HEK293 (cell line): Measurements from ENCODE around the gene MN1.

ENCODE experiments used
- CTCF ChIA-PET: fragments of 350-600 bp; formaldehyde crosslinking; extraction: SDS; loops from one replicate; lab custom pipeline; 2021; ENCODE audit warnings: antibody characterized with exemption; lab: Yijun Ruan, JAX
- POLR2A ChIA-PET: fragments of 300-600 bp; formaldehyde crosslinking; extraction: SDS; loops from one replicate; lab custom pipeline; 2020; ENCODE audit warnings: antibody characterized with exemption, inconsistent platforms; lab: Yijun Ruan, JAX
- H3K27ac ChIP-seq: fragments of 200-500 bp; sonication (Bioruptor generic); 2 replicates; pipeline ENCODE4 v1.5.1; 2014; ENCODE audit warnings: low read depth, low read length, control low read depth, inconsistent platforms; ENCODE audit errors: extremely low read depth
- H3K36me3 ChIP-seq, 2 experiments: fragments of 200-500 bp in 1 of 2; sonication (Bioruptor generic) in 1 of 2; 1 replicate in 1 of 2; 2 replicates in 1 of 2; pipeline ENCODE4 v1.5.1; 2014 to 2017; ENCODE audit warnings: inconsistent platforms in 2 of 2, low read length in 2 of 2; ENCODE audit not compliant: control insufficient read depth in 2 of 2, insufficient read depth in 1 of 2
- H3K4me1 ChIP-seq: fragments of 200-500 bp; sonication (Bioruptor generic); 2 replicates; pipeline ENCODE4 v1.5.1; 2014; ENCODE audit warnings: mild to moderate bottlenecking, low read length, inconsistent platforms; ENCODE audit not compliant: control insufficient read depth, insufficient read depth
- H3K4me3 ChIP-seq: 2 replicates; pipeline ENCODE4 v1.5.1; 2011; ENCODE audit warnings: low read depth, mild to moderate bottlenecking, control low read depth, low read length, moderate library complexity
- H3K9me3 ChIP-seq: fragments of 200-500 bp; sonication (Bioruptor generic); 2 replicates; pipeline ENCODE4 v1.5.1; 2014; ENCODE audit warnings: low read depth, low read length, inconsistent platforms; ENCODE audit not compliant: control insufficient read depth, insufficient read depth
- EGR2 ChIP-seq: fragments of 450-650 bp; formaldehyde crosslinking; IDR thresholded peaks from 2 replicates; pipeline ENCODE4 v1.5.1; 2016; ENCODE audit warnings: low read depth, missing biosample characterization, missing genetic modification characterization
- MZF1 ChIP-seq: fragments of 450-650 bp; formaldehyde crosslinking; IDR thresholded peaks from 2 replicates; pipeline ENCODE4 v1.5.1; 2017; ENCODE audit warnings: missing biosample characterization, missing genetic modification characterization, borderline replicate concordance
- ZNF10 ChIP-seq: fragments of 450-650 bp; formaldehyde crosslinking; IDR thresholded peaks from 2 replicates; pipeline ENCODE4 v1.5.1; 2017; ENCODE audit warnings: missing biosample characterization, missing genetic modification characterization
- ZNF169 ChIP-seq: fragments of 450-650 bp; formaldehyde crosslinking; IDR thresholded peaks from 2 replicates; pipeline ENCODE4 v1.5.1; 2016; ENCODE audit warnings: missing biosample characterization, missing genetic modification characterization
- ZNF23 ChIP-seq: fragments of 450-650 bp; formaldehyde crosslinking; IDR thresholded peaks from 2 replicates; pipeline ENCODE4 v1.5.1; 2016; ENCODE audit warnings: missing biosample characterization, missing genetic modification characterization, borderline replicate concordance
- ZNF302 ChIP-seq: fragments of 450-650 bp; formaldehyde crosslinking; IDR thresholded peaks from 2 replicates; pipeline ENCODE4 v1.5.1; 2016; ENCODE audit warnings: missing biosample characterization, missing genetic modification characterization, low read depth
- ZNF366 ChIP-seq: fragments of 450-650 bp; formaldehyde crosslinking; conservative IDR thresholded peaks from 2 replicates; pipeline ENCODE4 v1.5.1; 2016; ENCODE audit warnings: missing biosample characterization, missing genetic modification characterization
- ZNF529 ChIP-seq: fragments of 450-650 bp; formaldehyde crosslinking; IDR thresholded peaks from 2 replicates; pipeline ENCODE4 v1.5.1; 2017; ENCODE audit warnings: missing genetic modification characterization, missing biosample characterization; ENCODE audit not compliant: insufficient replicate concordance
- ZNF560 ChIP-seq: fragments of 450-650 bp; formaldehyde crosslinking; IDR thresholded peaks from 2 replicates; pipeline ENCODE4 v1.5.1; 2017; ENCODE audit warnings: missing biosample characterization, missing genetic modification characterization, borderline replicate concordance
- ZNF610 ChIP-seq: fragments of 450-650 bp; formaldehyde crosslinking; IDR thresholded peaks from 2 replicates; pipeline ENCODE4 v1.5.1; 2016; ENCODE audit warnings: missing biosample characterization, missing genetic modification characterization, borderline replicate concordance
- ZNF664 ChIP-seq: fragments of 450-650 bp; formaldehyde crosslinking; IDR thresholded peaks from 2 replicates; pipeline ENCODE4 v1.5.1; 2016; ENCODE audit warnings: missing biosample characterization, missing genetic modification characterization
- ZNF776 ChIP-seq: fragments of 450-650 bp; formaldehyde crosslinking; IDR thresholded peaks from 2 replicates; pipeline ENCODE4 v1.5.0; 2017; ENCODE audit warnings: missing biosample characterization, missing genetic modification characterization, borderline replicate concordance
- ZNF791 ChIP-seq: fragments of 450-650 bp; formaldehyde crosslinking; IDR thresholded peaks from 2 replicates; pipeline ENCODE4 v1.5.1; 2016; ENCODE audit warnings: missing biosample characterization, missing genetic modification characterization
- ZNF830 ChIP-seq: fragments of 450-650 bp; IDR thresholded peaks from 2 replicates; pipeline ENCODE4 v1.5.0; 2018; ENCODE audit warnings: missing biosample characterization, missing genetic modification characterization, low read depth, mild to moderate bottlenecking, moderate library complexity
- TF ChIP-seq, protein P1 (sequence below): fragments of 450-650 bp; formaldehyde crosslinking; IDR thresholded peaks from 2 replicates; pipeline ENCODE4 v1.5.1; 2016; ENCODE audit warnings: missing biosample characterization, missing genetic modification characterization
- TF ChIP-seq, protein P2 (sequence below): fragments of 450-650 bp; formaldehyde crosslinking; IDR thresholded peaks from 2 replicates; pipeline ENCODE4 v1.5.1; 2016; ENCODE audit warnings: missing biosample characterization, missing genetic modification characterization
- TF ChIP-seq, protein P3 (sequence below): fragments of 450-650 bp; formaldehyde crosslinking; IDR thresholded peaks from 2 replicates; pipeline ENCODE4 v1.5.1; 2016; ENCODE audit warnings: missing biosample characterization, missing genetic modification characterization
- TF ChIP-seq, protein P4 (sequence below): fragments of 450-650 bp; formaldehyde crosslinking; IDR thresholded peaks from 2 replicates; pipeline ENCODE4 v1.5.1; 2017; ENCODE audit warnings: missing biosample characterization, missing genetic modification characterization

Gene MN1

DNA sequence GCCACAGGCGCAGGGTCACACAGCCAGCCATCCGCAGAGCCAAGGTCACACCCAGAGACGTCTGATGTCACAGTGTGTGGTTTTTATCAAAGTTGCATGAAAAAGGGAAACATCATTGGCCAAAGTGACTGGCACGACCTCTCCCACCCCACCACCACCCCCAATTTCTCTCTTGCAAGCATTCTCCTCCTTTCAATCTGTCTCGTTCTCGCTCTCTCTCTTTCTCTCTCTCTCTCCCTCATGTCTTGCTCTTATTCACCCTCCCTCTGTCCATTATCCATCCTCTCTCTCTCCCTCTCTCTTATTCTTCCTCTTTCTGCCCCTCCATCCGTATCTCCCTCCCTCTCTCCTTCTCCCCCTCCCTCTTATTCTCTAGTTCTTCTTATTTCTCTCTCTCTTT lies 40.6 kb downstream of the MN1 start (continued):
- TF ChIP-seq ZNF610 (tag by site-specific recombination) (no peak), ZNF302 (no peak), ZNF529 (tag by site-specific recombination) (no peak), ZNF560 (no peak), ZNF23 (tag by site-specific recombination) (no peak), ZNF366 (tag by site-specific recombination) (peak; percentile 65), ZNF664 (tag by site-specific recombination) (no peak)

DNA sequence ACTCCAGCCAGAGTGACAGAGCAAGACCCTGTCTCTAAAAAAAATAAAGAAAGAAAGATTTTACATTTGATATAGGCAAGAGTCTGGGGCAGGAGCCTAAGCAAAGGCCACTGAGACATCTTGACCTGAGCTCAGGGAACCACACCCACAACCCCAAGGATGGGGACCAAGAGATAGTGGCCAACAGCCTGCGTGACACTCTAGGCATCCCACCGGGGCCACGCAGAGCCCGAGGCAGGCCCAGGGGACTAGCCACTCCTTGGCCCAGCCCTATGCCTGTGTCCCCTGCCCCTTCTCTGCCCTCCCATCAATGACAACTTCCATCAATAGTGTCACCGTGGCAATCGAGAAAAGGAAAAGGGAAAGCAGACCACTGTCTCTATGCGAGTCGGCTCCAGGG lies 41.1 kb downstream of the MN1 start:
- Histone ChIP-seq H3K36me3 (peaks cover 0 to 5% of the 10 kb centered on the region in 2 experiments; a peak in 1 of 3 replicates), H3K27ac (no peak overlapping the region), H3K4me1 (0 out of 2 replicates have a peak, but pooled peaks cover 2% of the 10 kb centered on the region), H3K4me3 (no peak overlapping the region), H3K9me3 (no peaks in the 10 kb centered on the region)
- ChIA-PET CTCF (no interaction called here), POLR2A (no interaction called here)
- TF ChIP-seq, protein P1, sequence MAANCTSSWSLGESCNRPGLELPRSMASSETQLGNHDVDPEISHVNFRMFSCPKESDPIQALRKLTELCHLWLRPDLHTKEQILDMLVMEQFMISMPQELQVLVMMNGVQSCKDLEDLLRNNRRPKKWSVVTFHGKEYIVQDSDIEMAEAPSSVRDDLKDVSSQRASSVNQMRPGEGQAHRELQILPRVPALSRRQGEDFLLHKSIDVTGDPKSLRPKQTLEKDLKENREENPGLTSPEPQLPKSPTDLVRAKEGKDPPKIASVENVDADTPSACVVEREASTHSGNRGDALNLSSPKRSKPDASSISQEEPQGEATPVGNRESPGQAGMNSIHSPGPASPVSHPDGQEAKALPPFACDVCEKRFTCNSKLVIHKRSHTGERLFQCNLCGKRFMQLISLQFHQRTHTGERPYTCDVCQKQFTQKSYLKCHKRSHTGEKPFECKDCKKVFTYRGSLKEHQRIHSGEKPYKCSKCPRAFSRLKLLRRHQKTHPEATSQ (tag by site-specific recombination), result no peak
- no peak for TF ChIP-seq EGR2 (tag by site-specific recombination)
- no peak for TF ChIP-seq ZNF776 (tag by site-specific recombination)
- no peak for TF ChIP-seq ZNF169
- TF ChIP-seq, protein P2, sequence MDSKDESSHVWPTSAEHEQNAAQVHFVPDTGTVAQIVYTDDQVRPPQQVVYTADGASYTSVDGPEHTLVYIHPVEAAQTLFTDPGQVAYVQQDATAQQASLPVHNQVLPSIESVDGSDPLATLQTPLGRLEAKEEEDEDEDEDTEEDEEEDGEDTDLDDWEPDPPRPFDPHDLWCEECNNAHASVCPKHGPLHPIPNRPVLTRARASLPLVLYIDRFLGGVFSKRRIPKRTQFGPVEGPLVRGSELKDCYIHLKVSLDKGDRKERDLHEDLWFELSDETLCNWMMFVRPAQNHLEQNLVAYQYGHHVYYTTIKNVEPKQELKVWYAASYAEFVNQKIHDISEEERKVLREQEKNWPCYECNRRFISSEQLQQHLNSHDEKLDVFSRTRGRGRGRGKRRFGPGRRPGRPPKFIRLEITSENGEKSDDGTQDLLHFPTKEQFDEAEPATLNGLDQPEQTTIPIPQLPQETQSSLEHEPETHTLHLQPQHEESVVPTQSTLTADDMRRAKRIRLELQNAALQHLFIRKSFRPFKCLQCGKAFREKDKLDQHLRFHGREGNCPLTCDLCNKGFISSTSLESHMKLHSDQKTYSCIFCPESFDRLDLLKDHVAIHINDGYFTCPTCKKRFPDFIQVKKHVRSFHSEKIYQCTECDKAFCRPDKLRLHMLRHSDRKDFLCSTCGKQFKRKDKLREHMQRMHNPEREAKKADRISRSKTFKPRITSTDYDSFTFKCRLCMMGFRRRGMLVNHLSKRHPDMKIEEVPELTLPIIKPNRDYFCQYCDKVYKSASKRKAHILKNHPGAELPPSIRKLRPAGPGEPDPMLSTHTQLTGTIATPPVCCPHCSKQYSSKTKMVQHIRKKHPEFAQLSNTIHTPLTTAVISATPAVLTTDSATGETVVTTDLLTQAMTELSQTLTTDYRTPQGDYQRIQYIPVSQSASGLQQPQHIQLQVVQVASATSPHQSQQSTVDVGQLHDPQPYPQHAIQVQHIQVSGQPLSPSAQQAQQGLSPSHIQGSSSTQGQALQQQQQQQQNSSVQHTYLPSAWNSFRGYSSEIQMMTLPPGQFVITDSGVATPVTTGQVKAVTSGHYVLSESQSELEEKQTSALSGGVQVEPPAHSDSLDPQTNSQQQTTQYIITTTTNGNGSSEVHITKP (tag by site-specific recombination), result no peak
- no peak for TF ChIP-seq ZNF791 (tag by site-specific recombination)
- no peak for TF ChIP-seq ZNF10
- TF ChIP-seq, protein P3, sequence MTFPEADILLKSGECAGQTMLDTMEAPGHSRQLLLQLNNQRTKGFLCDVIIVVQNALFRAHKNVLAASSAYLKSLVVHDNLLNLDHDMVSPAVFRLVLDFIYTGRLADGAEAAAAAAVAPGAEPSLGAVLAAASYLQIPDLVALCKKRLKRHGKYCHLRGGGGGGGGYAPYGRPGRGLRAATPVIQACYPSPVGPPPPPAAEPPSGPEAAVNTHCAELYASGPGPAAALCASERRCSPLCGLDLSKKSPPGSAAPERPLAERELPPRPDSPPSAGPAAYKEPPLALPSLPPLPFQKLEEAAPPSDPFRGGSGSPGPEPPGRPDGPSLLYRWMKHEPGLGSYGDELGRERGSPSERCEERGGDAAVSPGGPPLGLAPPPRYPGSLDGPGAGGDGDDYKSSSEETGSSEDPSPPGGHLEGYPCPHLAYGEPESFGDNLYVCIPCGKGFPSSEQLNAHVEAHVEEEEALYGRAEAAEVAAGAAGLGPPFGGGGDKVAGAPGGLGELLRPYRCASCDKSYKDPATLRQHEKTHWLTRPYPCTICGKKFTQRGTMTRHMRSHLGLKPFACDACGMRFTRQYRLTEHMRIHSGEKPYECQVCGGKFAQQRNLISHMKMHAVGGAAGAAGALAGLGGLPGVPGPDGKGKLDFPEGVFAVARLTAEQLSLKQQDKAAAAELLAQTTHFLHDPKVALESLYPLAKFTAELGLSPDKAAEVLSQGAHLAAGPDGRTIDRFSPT, result no peak
- no peak for TF ChIP-seq ZNF830 (tag by site-specific recombination)
- TF ChIP-seq, protein P4, sequence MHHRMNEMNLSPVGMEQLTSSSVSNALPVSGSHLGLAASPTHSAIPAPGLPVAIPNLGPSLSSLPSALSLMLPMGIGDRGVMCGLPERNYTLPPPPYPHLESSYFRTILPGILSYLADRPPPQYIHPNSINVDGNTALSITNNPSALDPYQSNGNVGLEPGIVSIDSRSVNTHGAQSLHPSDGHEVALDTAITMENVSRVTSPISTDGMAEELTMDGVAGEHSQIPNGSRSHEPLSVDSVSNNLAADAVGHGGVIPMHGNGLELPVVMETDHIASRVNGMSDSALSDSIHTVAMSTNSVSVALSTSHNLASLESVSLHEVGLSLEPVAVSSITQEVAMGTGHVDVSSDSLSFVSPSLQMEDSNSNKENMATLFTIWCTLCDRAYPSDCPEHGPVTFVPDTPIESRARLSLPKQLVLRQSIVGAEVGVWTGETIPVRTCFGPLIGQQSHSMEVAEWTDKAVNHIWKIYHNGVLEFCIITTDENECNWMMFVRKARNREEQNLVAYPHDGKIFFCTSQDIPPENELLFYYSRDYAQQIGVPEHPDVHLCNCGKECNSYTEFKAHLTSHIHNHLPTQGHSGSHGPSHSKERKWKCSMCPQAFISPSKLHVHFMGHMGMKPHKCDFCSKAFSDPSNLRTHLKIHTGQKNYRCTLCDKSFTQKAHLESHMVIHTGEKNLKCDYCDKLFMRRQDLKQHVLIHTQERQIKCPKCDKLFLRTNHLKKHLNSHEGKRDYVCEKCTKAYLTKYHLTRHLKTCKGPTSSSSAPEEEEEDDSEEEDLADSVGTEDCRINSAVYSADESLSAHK (tag by site-specific recombination), result no peak
- no peak for TF ChIP-seq MZF1 (tag by site-specific recombination)
